NB4 (cell line): ENCODE data around the gene TM4SF18.

Source experiments
- DNase-seq: peaks from one replicate; pipeline ENCODE4 v3.0.0; 2010; ENCODE audit warnings: low read depth
- H3K4me3 ChIP-seq: one replicate; pipeline ENCODE4 v1.5.1; 2011; ENCODE audit warnings: mild to moderate bottlenecking, low read depth, low read length, moderate library complexity
- MYC ChIP-seq: IDR thresholded peaks from 2 replicates; pipeline ENCODE4 v1.6.1; 2011; ENCODE audit warnings: low read depth, low read length
- POLR2A ChIP-seq: IDR thresholded peaks from 2 replicates; pipeline ENCODE4 v1.6.1; 2011; ENCODE audit warnings: mild to moderate bottlenecking; ENCODE audit not compliant: insufficient read length; ENCODE audit errors: extremely low read depth
- TF ChIP-seq, protein P1 (sequence below): IDR thresholded peaks from 2 replicates; pipeline ENCODE4 v1.6.1; 2011; ENCODE audit warnings: low read depth, low read length
- TF ChIP-seq, protein P2 (sequence below): IDR thresholded peaks from one replicate; pipeline ENCODE4 v1.5.1; 2012; ENCODE audit warnings: low read depth, low read length

TM4SF18 gene

DNA sequence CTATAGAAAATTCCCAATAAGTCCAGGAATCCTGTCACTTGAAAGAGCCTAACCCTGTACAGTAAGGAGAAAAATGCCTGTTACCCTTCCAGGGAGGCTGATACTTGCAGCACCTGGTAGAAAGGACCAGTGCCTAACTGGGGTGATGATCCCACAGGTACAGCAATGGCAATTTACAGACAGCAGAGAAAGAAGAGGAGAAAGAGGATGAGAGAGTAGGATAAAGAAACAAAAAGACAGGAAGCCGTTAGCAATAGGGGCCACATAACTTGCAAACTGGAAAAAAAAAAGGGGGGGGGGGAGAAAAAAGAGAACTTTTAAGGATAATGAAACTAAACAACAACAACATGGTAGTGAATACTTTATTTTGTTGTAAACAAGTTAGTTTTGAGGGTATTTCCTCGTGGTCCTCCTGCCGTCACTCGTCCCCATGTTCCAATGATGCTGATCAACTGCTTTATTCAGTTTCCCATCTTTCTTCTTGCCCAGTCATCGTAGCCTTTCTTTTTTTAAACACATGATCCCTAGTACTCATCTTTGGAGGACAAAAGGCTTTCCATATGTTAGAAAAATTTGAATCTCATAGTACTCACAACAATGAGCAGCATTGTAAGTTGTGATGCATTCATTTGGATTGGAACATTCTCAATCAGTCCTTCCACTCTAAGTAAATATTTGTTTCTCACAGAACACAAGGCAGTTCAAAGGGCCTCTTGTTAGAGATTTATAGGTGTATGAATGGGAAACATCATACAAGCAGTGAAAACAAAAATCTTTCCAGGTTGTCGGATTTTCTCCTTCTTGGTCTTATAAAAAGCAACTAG is 35.5 kb upstream of the TM4SF18 start:
- no peak for DNase-seq
- H3K4me3 ChIP-seq: no peak overlapping the region
- TF ChIP-seq, protein P1, sequence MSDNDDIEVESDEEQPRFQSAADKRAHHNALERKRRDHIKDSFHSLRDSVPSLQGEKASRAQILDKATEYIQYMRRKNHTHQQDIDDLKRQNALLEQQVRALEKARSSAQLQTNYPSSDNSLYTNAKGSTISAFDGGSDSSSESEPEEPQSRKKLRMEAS: no peak
- no peak for TF ChIP-seq POLR2A

DNA sequence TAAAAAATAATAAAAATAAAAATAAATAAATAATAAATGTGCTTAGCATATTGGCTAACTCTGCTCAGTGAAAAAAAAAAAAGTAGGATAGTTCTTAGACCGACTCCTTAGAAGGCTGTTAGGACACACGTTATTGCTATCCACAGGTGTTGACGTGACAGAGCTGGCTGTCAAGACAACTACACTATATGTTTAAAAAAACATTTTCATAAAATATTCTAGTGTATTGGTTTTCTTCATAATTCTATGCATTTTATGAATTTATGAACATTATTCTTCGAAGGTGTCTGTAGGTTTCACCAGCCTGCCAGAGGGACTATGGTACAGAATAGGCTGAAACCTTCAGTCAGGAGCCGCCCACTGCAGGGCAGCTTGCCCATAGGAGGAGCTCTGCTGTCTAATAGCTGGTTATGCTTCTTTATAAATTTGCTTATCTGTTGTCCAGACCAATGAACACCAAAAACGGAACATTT is 34.8 kb upstream of the TM4SF18 start:
- TF ChIP-seq, protein P1: no peak
- TF ChIP-seq, protein P2, sequence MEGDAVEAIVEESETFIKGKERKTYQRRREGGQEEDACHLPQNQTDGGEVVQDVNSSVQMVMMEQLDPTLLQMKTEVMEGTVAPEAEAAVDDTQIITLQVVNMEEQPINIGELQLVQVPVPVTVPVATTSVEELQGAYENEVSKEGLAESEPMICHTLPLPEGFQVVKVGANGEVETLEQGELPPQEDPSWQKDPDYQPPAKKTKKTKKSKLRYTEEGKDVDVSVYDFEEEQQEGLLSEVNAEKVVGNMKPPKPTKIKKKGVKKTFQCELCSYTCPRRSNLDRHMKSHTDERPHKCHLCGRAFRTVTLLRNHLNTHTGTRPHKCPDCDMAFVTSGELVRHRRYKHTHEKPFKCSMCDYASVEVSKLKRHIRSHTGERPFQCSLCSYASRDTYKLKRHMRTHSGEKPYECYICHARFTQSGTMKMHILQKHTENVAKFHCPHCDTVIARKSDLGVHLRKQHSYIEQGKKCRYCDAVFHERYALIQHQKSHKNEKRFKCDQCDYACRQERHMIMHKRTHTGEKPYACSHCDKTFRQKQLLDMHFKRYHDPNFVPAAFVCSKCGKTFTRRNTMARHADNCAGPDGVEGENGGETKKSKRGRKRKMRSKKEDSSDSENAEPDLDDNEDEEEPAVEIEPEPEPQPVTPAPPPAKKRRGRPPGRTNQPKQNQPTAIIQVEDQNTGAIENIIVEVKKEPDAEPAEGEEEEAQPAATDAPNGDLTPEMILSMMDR: no peak
- TF ChIP-seq POLR2A (no peak), MYC (no peak)
- H3K4me3 ChIP-seq: no peak overlapping the region
- DNase-seq: no peak

DNA sequence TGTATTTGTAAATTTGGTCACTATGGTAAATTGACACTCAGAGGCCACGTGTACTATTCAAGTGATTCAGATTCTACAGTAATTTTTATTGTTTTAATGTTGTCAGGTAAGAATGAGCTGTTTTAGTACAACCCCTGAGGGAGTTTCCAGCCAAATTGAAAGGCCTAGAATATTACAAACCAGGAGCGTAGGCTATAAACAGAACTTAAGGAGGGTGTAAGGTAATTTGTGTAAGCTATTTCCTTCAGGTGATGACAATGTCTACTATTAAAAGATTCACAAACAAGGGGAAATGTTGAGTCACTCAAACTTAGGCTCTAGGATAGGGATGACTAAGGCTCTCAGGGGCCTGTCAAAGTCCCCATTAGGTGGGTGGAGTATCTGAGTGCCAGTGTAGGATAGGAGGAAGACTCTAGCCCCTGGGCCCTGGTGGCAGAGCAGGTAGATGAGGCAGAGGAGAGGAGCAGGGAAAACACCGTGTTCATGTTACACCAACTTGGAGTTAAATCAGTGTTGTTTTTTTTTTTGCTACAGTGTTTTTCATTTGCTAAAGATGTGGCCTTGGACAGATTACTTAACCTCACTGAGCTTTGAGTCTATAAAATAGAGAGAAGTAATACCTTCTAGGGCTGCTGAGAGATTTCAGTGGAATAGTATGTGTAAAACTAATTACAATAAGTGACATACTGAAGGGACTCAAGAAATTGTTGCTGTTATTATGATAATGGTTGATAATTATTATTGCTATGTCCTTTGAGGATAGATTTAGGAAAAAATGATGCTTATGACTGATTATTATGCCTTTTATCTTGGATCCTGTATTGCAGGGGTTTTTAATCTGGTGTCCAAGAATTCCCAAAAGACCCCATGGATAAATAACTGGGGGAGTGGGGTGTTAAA is 33.8 kb upstream of the TM4SF18 start:
- TF ChIP-seq MYC: no peak
- TF ChIP-seq, protein P1: no peak
- no peak for TF ChIP-seq POLR2A
- TF ChIP-seq, protein P2: no peak
- no peak overlapping the region for H3K4me3 ChIP-seq
- DNase-seq: peak; percentile 14

DNA sequence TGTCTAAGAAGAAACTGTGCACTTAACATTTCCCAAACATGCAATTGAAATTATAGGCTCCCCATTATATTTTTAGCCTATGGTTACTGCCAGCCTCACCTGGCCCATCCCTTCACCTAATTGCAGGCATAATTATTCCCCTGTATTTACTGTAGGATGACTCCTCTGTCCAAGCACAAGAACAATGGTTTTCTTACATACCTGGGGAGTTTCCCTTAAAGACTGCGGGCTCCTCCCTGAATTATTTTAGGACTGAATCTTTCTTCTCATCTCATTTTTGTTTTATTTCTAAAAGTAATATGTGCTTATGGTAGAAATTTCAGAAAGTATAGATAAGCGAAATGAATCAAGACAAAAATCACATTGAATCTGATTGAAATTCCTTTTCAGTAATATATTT is 32.6 kb upstream of the TM4SF18 start:
- H3K4me3 ChIP-seq: no peak overlapping the region
- no peak for DNase-seq
- TF ChIP-seq POLR2A: no peak
- TF ChIP-seq, protein P2: no peak
- no peak for TF ChIP-seq MYC
- TF ChIP-seq, protein P1: no peak

DNA sequence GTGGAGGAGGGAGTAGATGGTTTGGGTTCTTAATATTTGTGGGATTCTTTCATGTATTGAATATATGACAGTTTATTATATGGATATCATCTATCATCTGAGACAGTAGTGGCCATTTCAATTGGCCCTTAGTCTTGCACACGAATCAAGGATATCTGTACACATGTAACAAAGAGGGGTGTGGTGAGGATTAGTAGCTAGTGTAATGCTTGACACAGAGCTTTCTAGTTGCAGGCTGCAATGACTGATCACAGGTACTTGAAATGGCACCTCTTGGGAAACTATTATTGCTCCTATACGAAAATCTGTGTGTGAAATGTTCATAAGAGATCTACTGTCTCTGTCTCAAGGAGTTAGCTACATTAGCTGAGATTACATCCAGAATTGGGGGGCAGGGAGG is 31.2 kb upstream of the TM4SF18 start:
- TF ChIP-seq MYC (no peak), POLR2A (no peak)
- TF ChIP-seq, protein P1: no peak
- TF ChIP-seq, protein P2: no peak
- no peak overlapping the region for H3K4me3 ChIP-seq
- DNase-seq: no peak
